HPDE6-E6E7 (cell line): ENCODE data around the gene ZBTB40.

ENCODE experiments used
- DNase-seq: peaks from one replicate; pipeline ENCODE4 v3.0.0; 2011; ENCODE audit warnings: missing footprints; ENCODE audit errors: extremely low spot score

Gene ZBTB40

GRCh38 chr1:22530715-22531114 is 79.1 kb downstream of the ZBTB40 start:
- DNase-seq: no peak

DNA sequence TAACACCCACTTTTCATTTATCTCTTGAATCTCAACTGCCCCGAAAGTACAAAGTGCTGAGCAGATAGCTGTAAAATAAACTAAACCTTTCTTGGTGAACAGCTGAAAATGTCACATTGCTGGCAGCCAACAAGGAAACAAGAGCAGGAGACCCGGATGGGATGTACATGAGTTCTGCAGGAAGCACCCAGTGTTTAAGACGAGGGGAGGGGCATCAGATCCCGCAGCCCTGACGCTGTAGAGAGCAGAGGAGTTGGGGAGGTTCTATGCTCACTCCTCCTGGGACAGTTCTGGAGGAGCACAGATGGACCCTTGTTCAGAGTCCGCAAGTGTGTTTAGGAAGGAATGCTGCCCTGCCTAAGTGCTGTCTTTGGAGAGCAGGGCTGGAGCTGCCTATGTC is 79.6 kb downstream of the ZBTB40 start:
- no peak for DNase-seq

DNA sequence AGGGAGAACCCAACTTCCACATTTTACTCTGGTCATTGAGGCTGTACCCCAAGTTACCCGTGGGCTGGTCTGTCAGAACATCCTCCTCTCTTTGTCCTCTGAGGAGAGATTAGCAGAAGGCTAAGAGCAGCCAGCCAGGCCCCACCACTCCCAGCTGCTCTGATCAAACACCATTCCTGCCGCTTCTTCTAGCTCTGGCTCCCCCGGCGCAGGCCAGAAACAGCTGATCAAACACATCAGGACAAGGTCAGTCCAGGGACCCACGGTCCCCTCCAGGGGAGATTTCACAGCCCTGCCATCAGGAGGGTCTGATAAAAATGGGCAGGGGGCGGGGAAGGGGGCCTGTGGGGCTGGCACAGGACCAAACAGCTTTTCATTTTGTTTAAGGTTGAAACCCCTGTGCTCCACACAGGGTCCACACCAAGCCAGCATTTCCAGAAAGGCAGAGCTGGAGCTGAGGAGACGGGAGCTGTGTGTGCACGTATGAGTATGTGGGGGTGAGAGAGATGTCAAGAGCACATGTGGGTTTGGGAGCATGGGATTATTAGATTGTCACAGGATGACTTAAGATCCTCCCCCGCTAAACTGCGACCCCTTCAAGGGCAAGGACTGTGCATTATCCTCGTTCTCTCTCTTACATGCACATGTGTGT is 81.7 kb downstream of the ZBTB40 start:
- no peak for DNase-seq

- no peak for DNase-seq
Observed at GRCh38 chr1:22534951-22535350, 83.3 kb downstream of the ZBTB40 start.

DNA sequence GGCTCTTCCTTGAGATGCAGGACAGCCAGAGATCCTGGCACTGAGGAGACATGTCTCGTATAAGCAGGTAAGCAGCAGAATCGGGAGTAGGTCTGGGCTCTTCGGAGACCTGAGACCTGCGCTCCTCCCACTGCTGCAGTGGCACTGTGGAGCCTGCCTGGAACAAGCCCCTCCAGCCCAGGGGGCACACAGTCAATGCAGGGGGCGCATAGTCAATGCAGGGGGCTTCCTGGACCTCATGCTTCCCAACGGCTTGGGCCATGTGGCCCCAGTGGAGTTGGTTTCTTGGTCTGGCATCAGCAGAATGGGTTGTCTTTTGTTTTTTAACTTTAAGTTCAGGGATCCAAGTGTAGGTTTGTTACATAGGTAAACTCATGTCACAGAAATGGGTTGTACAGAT is 83.7 kb downstream of the ZBTB40 start:
- DNase-seq: no peak

DNA sequence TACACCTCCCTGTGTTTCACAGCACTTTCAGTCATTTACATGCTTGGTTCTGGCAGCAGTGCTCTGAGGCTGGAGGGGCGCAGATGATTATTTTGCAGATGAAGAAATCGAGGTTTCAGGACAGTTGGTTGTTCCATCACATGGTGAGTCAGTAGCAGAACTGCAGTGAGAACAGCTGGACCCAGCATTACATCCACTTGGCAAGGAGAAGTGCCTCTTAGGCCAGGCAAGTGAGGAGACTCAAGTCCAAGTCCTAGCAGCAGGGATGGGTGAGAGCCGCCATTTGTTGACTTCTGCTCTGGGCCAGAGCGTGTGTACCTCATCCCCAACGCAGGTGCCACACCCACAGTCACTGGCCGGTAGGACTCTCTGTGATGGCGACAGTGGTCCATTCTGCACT is 84.9 kb downstream of the ZBTB40 start:
- DNase-seq: no peak

DNA sequence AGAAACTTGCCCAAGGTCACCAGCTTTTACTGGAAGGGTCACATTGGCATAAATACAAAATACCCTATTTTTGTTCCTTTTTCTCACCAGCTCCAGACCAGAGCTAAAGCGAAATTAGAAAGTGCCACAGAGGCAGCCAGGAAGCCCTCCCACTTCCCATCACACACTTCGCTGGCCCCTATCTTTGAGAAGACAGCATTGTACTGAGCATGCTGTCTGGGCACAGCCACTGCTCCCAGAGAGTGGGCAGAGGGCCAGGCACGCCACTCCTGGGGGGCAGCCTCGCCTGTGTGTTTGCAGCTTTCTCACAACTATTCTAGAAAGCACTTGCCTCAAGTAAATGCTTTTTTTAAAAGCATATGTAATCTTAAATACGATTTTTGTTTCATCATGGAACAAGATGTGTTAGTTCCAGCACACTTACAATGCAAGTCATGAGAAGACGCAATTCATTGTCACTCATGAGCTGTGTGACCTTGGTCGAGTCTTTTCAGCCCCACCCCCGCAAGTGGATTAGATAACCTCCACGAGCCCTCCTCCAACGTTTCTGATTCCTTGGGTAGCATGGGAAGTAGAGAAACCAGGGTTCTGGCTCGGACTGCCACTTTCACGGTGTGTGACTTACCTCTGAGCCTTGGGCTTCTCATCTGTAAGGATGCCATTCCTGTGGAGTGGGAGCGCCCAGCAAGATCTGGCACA is 85.9 kb downstream of the ZBTB40 start:
- no peak for DNase-seq

- DNase-seq: no peak
Observed at GRCh38 chr1:22539510-22540118, 88.0 kb downstream of the ZBTB40 start.

DNA sequence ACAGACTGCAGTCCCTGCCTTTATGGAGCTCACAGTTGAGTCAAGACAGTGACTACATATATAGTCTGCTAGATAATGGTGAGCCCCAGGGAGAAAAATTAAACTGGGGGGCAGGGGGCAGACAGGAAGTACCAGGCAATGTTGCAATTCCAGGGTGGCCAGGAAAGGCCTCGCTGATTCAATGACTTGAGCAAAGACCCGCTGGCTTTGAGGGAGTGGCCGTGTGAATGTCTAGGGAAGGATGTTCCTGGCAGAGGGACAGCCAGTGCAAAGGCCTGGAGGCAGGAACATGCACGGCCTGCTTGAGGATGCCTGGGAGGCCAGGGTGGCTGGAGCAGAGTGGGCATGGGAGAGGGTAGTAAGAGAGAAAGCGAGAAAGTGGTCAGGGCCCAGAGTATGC is 88.7 kb downstream of the ZBTB40 start:
- DNase-seq: no peak

DNA sequence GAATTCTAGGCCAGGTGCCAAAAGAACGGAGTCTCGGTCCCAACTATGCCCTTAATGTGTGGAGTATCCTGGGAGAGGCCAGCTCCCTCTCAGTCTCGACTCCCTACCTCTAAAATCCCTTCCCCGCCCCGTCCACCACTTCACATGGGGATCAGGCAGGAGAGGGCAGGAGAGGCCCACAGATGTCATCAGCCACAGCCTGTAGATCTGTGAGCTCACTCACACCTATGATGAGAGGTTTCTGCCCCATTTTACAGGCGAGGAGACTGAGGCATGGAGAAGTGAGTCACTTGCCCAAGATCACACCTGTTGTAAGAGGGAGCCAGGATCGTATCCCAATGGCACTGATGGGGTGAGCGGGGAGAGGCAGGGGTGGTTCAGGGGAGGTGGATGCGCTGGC is 91.2 kb downstream of the ZBTB40 start:
- no peak for DNase-seq

DNA sequence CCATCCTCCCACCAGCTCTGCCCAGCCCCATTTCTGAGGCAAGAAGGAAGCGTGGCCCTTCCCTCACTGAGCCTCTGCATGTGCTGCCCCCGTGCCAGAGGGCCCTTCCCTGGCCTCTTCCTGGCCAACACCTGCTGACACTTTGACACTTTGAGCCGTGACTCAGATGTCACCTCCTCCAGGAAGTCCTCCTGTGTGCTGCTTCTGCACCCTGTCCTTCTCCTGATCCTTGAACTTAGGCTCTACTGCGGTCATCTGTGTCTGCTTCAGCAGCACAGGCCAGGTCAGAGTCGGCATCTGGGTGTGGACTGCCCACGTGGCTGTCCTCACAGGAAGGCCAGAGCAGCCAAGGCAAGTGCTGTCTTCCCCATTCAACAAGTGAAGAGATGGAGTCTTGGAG is 92.0 kb downstream of the ZBTB40 start:
- no peak for DNase-seq

DNA sequence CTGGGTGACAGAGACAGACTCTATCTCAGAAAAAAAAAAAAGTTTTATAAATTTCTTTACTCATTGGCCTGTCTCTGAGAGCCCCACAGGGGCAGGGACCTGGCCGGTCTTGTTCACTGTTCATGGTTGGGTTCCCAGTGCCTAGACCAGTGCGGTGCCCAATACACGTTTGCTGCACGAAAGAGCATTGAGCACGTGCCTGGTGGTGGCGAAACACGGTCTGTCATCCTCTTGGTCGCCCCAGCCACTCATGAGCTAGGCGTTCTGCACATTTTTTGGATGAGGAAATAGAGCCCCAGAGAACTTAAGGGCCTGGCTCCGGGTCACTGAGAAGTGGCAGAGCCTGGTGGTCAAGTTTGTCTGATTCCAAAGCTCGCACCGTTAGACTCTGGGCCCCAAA is 93.0 kb downstream of the ZBTB40 start:
- no peak for DNase-seq

DNA sequence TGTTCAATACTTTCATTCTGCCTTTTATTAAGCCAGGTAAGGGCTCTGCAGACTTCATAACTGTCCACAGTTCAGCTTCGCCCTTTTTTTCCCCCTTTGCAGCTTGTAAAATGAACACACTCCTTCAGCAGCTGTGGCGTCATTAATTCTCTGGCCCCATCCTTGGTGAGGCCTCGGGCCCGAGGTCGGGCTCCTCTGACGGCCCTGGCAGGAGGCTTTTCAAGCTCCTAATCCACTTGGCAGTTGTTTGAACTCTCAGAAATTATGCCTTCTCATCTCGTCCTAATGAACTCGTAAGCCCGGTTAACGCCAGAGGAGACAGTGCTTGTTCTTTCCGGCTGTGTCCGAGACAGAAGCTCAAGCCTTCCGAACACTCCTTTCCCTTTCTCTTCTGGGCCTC is 93.5 kb downstream of the ZBTB40 start:
- DNase-seq: no peak

- DNase-seq: no peak
Observed at GRCh38 chr1:22547186-22547817, 95.7 kb downstream of the ZBTB40 start.

DNA sequence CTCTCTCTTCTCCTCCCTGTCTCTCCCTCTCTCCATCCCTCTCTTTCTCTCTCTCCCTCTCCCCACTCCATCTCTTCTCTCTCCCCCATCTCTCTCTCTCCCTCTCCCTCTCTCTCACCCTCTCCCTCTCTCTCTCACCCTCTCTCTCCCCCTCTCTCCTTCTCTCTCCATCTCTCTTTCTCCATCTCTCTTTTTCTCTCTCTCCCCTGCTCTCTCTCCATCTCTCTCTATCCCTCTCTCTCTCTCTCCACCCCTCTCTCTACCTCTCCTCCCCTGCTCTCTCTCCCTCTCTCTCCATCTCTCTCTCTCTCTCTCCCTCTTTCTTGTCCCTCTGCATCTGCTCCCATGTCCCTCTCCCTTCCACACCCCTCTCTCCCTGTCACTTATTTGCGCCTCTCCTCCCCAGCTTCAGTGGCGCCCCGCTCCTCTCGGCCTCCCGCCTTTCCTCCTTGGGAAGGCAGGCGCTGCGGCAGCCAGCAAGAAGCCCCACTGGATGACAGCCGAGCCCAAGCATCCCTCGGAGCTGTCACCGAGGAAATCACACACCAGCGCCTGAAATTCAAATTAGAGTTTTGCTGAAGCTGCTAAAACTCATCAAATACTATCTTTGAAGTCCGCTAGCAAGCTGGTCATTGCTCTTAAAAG is 96.3 kb downstream of the ZBTB40 start:
- no peak for DNase-seq

DNA sequence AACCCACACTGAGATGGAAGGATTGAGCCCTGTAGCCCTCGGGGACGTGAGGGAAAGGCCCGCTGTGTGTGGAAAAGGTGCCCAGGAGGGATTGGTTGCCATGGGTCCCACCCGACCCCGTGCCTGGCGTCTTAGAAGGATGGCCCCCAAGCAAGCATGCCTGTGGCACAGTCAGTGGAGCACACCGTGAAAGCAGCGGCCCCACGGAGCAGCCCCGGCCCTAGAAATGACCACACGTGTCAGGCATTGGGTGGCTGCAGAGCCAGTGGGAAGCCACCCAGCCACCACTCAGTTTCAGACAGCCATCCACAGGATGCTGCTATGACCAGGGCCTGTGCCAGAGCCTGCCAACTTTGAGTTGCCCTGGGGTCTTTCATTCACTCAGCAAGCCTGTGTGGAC is 98.4 kb downstream of the ZBTB40 start:
- no peak for DNase-seq

GRCh38 chr1:22551591-22551990 is 99.9 kb downstream of the ZBTB40 start:
- DNase-seq: no peak

- DNase-seq: no peak
Observed at GRCh38 chr1:22552021-22552420, 100.4 kb downstream of the ZBTB40 start.

DNA sequence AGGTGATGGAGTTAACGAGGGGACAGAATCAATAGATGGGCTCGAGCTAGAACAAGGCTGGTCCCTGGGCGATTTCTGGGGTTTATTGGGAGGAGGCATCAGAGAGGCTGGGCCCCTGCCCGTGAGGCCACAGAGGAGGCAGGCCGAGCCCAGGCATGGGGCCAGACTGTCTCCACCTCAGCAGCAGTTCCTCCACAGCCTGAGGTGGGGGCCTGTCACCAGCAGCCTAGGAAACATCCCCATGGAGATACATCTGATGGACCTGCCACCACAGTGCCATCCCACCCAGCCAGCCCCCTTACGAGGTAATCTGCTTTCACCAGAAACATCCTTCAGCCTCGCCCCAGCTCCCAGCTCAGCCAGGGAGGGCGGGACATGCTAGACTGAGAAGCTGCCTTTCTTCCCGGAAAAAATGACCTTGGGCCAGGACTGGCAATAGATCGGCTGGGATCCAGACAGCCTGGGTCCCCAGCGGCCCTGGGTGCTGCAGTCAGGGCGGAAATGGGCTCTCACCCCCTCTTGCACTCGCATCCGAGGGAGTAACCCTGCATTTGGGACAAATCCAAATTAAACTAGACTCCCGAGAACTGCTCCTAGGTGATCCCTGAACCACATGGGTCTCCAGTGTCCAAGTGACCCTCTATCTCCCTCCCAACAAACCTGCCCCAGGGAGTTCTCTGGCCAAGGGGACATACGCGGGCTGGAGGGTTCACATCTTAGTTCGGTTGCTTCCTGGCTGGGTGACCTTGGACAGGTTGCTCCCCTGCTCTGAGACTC is 101.6 kb downstream of the ZBTB40 start:
- no peak for DNase-seq

DNA sequence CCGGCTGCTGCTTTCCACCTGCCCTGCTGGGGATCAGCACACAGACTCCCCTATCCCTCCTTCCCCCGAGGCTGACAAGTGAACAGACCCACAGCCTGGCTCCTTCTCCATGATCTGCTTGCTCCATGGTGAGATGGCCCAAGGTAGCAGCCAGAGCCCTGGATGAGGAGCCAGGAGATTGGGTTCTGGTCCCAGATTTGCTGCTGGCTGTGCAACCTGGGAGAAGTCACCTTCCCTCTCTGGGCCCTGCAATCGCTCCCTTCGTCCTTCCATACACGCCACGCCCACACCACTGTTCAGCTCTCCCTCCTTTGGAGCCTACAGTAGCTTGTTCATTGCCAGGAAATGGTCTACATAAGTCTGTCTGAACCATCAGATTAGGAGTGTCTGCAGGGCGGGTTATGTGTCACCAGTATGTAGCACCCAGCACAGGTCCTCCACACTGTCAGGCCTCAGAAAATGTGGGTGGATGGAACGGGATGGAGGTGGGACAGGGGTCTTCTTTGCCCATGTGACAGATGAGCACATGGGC is 102.4 kb downstream of the ZBTB40 start:
- no peak for DNase-seq

GRCh38 chr1:22555371-22555656 is 103.7 kb downstream of the ZBTB40 start:
- DNase-seq: no peak
